K562 (cell line): Measurements from ENCODE around the gene CHI3L1. TPM values are rescaled to one million over a fixed set of nuclear protein-coding genes. Genes with fewer than 3 reads are reported as not detected.

Experiments used
- ATAC-seq: fragments of 200-7000 bp; cut with Tn5 transposase; 3 replicates; pipeline ENCODE4 v1.9.1; 2020; ENCODE audit warnings: moderate library complexity
- BruUV-seq: library from RNA; stranded (reverse); fragments of 400-500 nt; replicated peaks from 2 replicates; lab custom pipeline; 2021; lab: Mats Ljungman, UMichigan
- CTCF ChIA-PET: fragments of 300-600 bp; formaldehyde crosslinking; extraction: SDS; loops from one replicate; lab custom pipeline; 2021; ENCODE audit warnings: low intra/inter-chr PET ratio; lab: Yijun Ruan, JAX
- POLR2A ChIA-PET: fragments of 300-600, 350-650 bp; sonication (Branson Sonifier 250); formaldehyde crosslinking; extraction: SDS; loops from one replicate; lab custom pipeline; 2021; ENCODE audit warnings: antibody characterized with exemption, inconsistent platforms; lab: Yijun Ruan, JAX
- DNase-seq, 4 experiments: peaks; one replicate each; pipeline versions ENCODE4 v3.0.0 to v3.0.0-alpha.2; 2011 to 2018; ENCODE audit warnings: low spot score in 3 of 4, mixed read lengths in 3 of 4; ENCODE audit errors: extremely low read depth in 1 of 4
- FAIRE-seq: peaks from 2 replicates; lab custom pipeline; 2011; peaks lifted over from hg19 to GRCh38; lab: Jason Lieb, UNC
- H2AFZ ChIP-seq: 2 replicates; pipeline ENCODE4 v1.6.0; 2011; ENCODE audit warnings: low read depth, low read length, control low read depth, inconsistent platforms
- H3K27ac ChIP-seq: fragments of 200-600 bp; 3 replicates; pipeline ENCODE4 v1.8.0; 2011; ENCODE audit warnings: low read depth, mild to moderate bottlenecking, control low read depth, inconsistent platforms, low read length, moderate library complexity, mixed read lengths; ENCODE audit errors: extremely low read depth
- H3K27me3 ChIP-seq, 2 experiments: fragments of 300-600 bp in 1 of 2; 2 replicates in 1 of 2; 3 replicates in 1 of 2; pipeline versions ENCODE4 v1.6.0 to v1.8.0; 2011; ENCODE audit warnings: inconsistent platforms in 2 of 2, low read length in 2 of 2, mild to moderate bottlenecking in 1 of 2, mixed read lengths in 1 of 2, moderate library complexity in 1 of 2; ENCODE audit not compliant: control insufficient read depth in 2 of 2, insufficient read depth in 2 of 2
- H3K36me3 ChIP-seq: fragments of 300-600 bp; 3 replicates; pipeline ENCODE4 v1.8.0; 2011; ENCODE audit warnings: mild to moderate bottlenecking, low read length, inconsistent platforms; ENCODE audit not compliant: control insufficient read depth, insufficient read depth
- H3K4me1 ChIP-seq, 2 experiments: fragments of 200-600 bp in 1 of 2; replicated peaks in 1 of 2; 2 replicates in 1 of 2; 3 replicates in 1 of 2; pipeline versions ENCODE4 v1.5.1 to v1.8.0; 2011; ENCODE audit warnings: inconsistent platforms in 2 of 2, low read length in 2 of 2, mild to moderate bottlenecking in 1 of 2, mixed read lengths in 1 of 2, moderate library complexity in 1 of 2; ENCODE audit not compliant: control insufficient read depth in 2 of 2, insufficient read depth in 2 of 2
- H3K4me2 ChIP-seq: 2 replicates; pipeline ENCODE4 v1.6.1; 2011; ENCODE audit warnings: low read length, control low read depth, inconsistent platforms, mixed read lengths; ENCODE audit not compliant: insufficient read depth
- H3K4me3 ChIP-seq: fragments of 200-600 bp; sonication (generic), shearing (Covaris generic); 2 replicates; pipeline ENCODE4 v1.5.1; 2016; ENCODE audit warnings: control low read depth, inconsistent platforms
- H3K79me2 ChIP-seq: fragments of 200-600 bp; 3 replicates; pipeline ENCODE4 v1.8.0; 2011; ENCODE audit warnings: low read length, inconsistent platforms; ENCODE audit not compliant: control insufficient read depth, insufficient read depth
- H3K9ac ChIP-seq, 2 experiments: 2 replicates each; pipeline versions ENCODE4 v1.6.0 to v1.6.1; 2011; ENCODE audit warnings: low read depth in 2 of 2, low read length in 2 of 2, control low read depth in 1 of 2, inconsistent platforms in 1 of 2, mild to moderate bottlenecking in 1 of 2, mixed read lengths in 1 of 2; ENCODE audit not compliant: insufficient read depth in 1 of 2
- H3K9me1 ChIP-seq: one replicate; pipeline ENCODE4 v1.6.0; 2011; ENCODE audit warnings: inconsistent platforms, mild to moderate bottlenecking, low read length, moderate library complexity; ENCODE audit not compliant: control insufficient read depth, insufficient read depth
- H3K9me3 ChIP-seq: replicated peaks from 2 replicates; pipeline ENCODE4 v1.5.1; 2011; ENCODE audit warnings: low read depth, low read length, inconsistent platforms; ENCODE audit not compliant: control insufficient read depth, insufficient read depth
- H4K20me1 ChIP-seq: replicated peaks from 2 replicates; pipeline ENCODE4 v1.6.1; 2011; ENCODE audit warnings: low read length, inconsistent platforms, mixed read lengths; ENCODE audit not compliant: control insufficient read depth, insufficient read depth
- HEY1 ChIP-seq: fragments of 250-450 bp; sonication (Bioruptor Pico); IDR thresholded peaks from 2 replicates; pipeline ENCODE4 v1.5.0; 2020; ENCODE audit warnings: mild to moderate bottlenecking, moderate library complexity, borderline replicate concordance
- KLF6 ChIP-seq: fragments of 250-450 bp; sonication (Bioruptor Pico); IDR thresholded peaks from 2 replicates; pipeline ENCODE4 v1.4.0; 2020; ENCODE audit warnings: mild to moderate bottlenecking, moderate library complexity, borderline replicate concordance
- L3MBTL2 ChIP-seq: fragments of 450-650 bp; IDR thresholded peaks from 2 replicates; pipeline ENCODE4 v1.6.1; 2016; ENCODE audit warnings: mild to moderate bottlenecking, moderate library complexity
- SPI1 ChIP-seq: IDR thresholded peaks from 2 replicates; pipeline ENCODE4 v1.6.1; 2011; ENCODE audit warnings: low read depth, low read length, control low read depth, borderline replicate concordance
- WGBS: fragments of 100-300 bp; shearing (Covaris generic); methylation state at CpG from one replicate; pipeline ENCODE4 v1.1.6; 2016; ENCODE audit warnings: low coverage, mixed read lengths; ENCODE audit not compliant: insufficient coverage; ENCODE audit errors: missing lambda C conversion rate; 5-methylcytosine and 5-hydroxymethylcytosine counted together
- in situ Hi-C: fragments of 300-500 bp; cut with MboI; formaldehyde crosslinking; loops from 4 replicates; pipeline ENCODE4 v1.15.0; 2018; ENCODE audit warnings: inconsistent platforms, mixed read lengths
- intact Hi-C: fragments of 100-400 bp; cut with micrococcal nuclease; formaldehyde crosslinking; loops from 2 replicates; pipeline ENCODE4 v1.14.2; 2022
- polyA plus RNA-seq, 8 experiments: library from polyadenylated mRNA; depleted of rRNA in 4 of 8; stranded (reverse) in 5 of 8; unstranded in 3 of 8; fragments of >200 nt; fragmentation: Nextera tagmentation in 2 of 8; fragmentation: Illumina TruSeq in 1 of 8; extraction: Ambion mirVana in 2 of 8; extraction: Trizol in 1 of 8; gene quantifications; 2 replicates each; pipeline versions ENCODE4 v1.2.1 to v1.2.3, GENCODE V29; 2011 to 2014; ENCODE audit warnings: inconsistent platforms in 1 of 8, missing spikeins in 1 of 8
- total RNA-seq, 7 experiments: library from RNA; depleted of rRNA in 6 of 7; stranded (reverse); fragments of >200 nt in 6 of 7; fragmentation: Illumina TruSeq in 2 of 7; extraction: Trizol in 2 of 7; gene quantifications; 2 replicates each; pipeline versions ENCODE4 v1.2.1 to v1.2.3, GENCODE V29; 2011 to 2021; ENCODE audit warnings: low replicate concordance in 1 of 7
- TF ChIP-seq, protein P1 (sequence below): fragments of 200-800 bp; sonication (Bioruptor generic); IDR thresholded peaks from 2 replicates; pipeline ENCODE4 v1.6.1; 2016; ENCODE audit warnings: missing genetic modification characterization, missing compliant biosample characterization

The CHI3L1 gene
- total and polyA plus RNA-seq, 9 of the 15 experiments (the other 6 are each of a cell fraction or from before 2014, with no cell fraction given), result not detected

DNA sequence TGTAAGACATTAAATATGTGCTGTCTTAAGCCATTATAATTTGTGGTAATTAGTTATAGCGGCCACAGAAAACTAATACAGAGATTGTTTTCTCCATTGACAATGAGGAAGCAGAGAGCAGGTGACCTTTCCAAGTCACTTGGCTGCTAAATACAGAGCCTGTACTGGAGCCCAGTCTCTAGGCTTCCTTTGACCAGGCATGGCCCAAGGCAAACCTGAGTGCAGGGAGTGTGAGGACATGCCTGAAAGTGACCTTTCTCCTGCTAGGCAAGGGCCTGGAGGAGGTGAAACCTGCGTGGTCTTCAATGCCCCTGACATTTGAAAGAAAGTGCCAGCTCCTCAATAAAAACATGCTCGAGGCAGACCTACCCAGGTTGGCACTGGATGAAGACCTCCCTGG lies 12.5 kb upstream of the CHI3L1 start:
- in situ Hi-C loops (no loop called here), intact Hi-C loops (no loop called here)
- 0% methylated on average over 3 of the region's 3 CpGs for whole genome bisulfite sequencing
- no peaks in the 10 kb centered on the region for H3K4me1 ChIP-seq
- BruUV-seq, result no TSS peak
- ChIA-PET POLR2A (interaction anchor here (0.5 to 0.6 kb wide), 2 partner anchors 21 to 100 kb away, joined by 3 to 4 read pairs; no protein-coding TSS in a partner anchor), CTCF (no interaction called here)
- no peaks in the 10 kb centered on the region for H3K9me3 ChIP-seq
- H3K4me3 ChIP-seq, result no peak overlapping the region
- H4K20me1 ChIP-seq, result no peaks in the 10 kb centered on the region; the same call in 1 of the 2 replicates
- no peaks in the 10 kb centered on the region for H3K79me2 ChIP-seq
- TF ChIP-seq, protein P1, sequence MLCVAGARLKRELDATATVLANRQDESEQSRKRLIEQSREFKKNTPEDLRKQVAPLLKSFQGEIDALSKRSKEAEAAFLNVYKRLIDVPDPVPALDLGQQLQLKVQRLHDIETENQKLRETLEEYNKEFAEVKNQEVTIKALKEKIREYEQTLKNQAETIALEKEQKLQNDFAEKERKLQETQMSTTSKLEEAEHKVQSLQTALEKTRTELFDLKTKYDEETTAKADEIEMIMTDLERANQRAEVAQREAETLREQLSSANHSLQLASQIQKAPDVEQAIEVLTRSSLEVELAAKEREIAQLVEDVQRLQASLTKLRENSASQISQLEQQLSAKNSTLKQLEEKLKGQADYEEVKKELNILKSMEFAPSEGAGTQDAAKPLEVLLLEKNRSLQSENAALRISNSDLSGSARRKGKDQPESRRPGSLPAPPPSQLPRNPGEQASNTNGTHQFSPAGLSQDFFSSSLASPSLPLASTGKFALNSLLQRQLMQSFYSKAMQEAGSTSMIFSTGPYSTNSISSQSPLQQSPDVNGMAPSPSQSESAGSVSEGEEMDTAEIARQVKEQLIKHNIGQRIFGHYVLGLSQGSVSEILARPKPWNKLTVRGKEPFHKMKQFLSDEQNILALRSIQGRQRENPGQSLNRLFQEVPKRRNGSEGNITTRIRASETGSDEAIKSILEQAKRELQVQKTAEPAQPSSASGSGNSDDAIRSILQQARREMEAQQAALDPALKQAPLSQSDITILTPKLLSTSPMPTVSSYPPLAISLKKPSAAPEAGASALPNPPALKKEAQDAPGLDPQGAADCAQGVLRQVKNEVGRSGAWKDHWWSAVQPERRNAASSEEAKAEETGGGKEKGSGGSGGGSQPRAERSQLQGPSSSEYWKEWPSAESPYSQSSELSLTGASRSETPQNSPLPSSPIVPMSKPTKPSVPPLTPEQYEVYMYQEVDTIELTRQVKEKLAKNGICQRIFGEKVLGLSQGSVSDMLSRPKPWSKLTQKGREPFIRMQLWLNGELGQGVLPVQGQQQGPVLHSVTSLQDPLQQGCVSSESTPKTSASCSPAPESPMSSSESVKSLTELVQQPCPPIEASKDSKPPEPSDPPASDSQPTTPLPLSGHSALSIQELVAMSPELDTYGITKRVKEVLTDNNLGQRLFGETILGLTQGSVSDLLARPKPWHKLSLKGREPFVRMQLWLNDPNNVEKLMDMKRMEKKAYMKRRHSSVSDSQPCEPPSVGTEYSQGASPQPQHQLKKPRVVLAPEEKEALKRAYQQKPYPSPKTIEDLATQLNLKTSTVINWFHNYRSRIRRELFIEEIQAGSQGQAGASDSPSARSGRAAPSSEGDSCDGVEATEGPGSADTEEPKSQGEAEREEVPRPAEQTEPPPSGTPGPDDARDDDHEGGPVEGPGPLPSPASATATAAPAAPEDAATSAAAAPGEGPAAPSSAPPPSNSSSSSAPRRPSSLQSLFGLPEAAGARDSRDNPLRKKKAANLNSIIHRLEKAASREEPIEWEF, result no peak
- no peak for TF ChIP-seq HEY1 (CRISPR knock-in tag)
- no peak for TF ChIP-seq L3MBTL2
- TF ChIP-seq KLF6 (CRISPR knock-in tag), result no peak
- no peak for TF ChIP-seq SPI1
- no peak overlapping the region for H3K27ac ChIP-seq
- no peak for DNase-seq
- peaks cover 33 to 41% of the 10 kb centered on the region in 2 experiments; a peak in 4 of 5 replicates for H3K27me3 ChIP-seq
- H3K36me3 ChIP-seq, result no peaks in the 10 kb centered on the region
- ATAC-seq, result no peak
- H3K9me1 ChIP-seq, result no peaks in the 10 kb centered on the region
- H3K4me2 ChIP-seq, result no peak overlapping the region
- FAIRE-seq, result no peak
- H3K9ac ChIP-seq, result no peak overlapping the region
- H2AFZ ChIP-seq, result no peak overlapping the region
